Bone marrow (tissue), 2 donors: ENCODE measurements around the gene CMTM8.

Source experiments
- DNase-seq, 2 donors: peaks; one replicate each; lab custom pipeline; 2025; lab: John Stamatoyannopoulos, UW

Gene CMTM8

DNA sequence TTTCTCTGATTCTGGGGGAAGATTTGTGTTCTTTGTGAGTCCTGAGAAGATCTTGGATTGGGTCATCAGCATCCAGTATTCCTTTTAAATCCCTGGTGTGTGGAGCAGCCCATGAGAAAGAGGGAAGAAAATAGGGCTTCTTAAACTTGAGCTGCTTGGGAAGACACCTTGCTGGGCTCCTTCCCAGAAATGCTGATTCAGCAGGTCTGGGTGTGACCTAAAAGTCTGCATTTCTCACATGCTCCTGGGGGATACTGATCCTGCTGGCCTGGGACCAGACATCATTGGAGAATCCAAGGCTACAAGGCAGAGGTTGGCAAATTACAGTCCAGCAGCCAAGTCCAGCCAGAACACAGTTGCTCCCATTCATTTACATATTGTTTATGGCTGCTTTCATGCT is 99.0 kb downstream of the CMTM8 start:
- no peak for DNase-seq

DNA sequence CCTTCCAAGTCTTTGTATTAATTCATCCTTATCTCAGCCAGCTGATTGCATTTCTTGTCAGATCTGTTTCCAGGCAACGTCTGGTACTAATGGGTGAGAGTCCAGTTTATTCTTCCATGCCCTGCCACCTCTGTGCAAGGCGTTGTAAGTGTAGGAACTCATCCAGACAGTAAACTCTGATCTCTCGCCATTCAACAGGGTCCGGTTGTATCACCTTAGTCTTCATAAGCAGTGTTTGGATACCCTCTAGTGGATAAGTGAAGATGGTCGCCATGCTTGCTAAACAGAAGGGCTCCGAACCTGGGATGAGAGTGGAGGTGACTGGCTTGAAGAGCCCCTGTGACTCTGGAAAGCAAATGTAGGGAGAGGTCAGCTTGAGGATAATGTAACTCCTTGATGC is 101.6 kb downstream of the CMTM8 start:
- DNase-seq = no peak

DNA sequence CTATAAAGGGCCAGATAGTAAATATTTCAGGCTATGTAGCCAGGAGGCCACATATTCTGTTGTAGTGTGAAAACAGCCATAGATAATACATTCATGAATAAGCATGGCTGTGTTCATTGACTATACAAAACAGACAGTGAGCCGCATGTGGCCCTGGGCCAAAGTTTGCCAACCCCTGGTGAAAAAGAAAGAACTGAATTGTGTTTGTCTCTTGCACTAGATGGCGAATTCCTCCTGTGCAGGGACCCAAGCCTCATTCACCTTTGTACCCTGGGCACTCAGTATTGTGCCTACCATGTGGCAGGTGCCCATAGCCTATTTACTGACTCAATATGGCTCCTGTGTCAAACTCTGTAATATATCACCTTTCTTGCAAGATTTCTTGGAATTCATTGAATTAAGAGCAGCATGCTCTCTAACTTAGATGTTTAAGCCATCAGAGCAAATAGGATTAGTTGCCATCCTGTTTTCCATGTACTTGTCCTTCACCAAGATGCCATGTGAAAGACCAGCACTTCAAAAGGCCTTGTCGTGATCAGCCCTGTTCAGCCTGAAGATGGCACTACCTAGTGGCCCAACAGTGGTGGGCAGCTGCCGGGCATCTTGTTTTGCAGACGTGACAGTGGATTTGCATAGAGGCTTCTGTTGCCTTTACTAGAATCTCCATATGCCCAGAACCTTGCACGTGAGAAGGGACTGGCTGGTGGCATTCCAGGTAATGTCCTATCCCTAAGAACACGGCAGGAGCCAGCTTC is 102.3 kb downstream of the CMTM8 start:
- no peak for DNase-seq

DNA sequence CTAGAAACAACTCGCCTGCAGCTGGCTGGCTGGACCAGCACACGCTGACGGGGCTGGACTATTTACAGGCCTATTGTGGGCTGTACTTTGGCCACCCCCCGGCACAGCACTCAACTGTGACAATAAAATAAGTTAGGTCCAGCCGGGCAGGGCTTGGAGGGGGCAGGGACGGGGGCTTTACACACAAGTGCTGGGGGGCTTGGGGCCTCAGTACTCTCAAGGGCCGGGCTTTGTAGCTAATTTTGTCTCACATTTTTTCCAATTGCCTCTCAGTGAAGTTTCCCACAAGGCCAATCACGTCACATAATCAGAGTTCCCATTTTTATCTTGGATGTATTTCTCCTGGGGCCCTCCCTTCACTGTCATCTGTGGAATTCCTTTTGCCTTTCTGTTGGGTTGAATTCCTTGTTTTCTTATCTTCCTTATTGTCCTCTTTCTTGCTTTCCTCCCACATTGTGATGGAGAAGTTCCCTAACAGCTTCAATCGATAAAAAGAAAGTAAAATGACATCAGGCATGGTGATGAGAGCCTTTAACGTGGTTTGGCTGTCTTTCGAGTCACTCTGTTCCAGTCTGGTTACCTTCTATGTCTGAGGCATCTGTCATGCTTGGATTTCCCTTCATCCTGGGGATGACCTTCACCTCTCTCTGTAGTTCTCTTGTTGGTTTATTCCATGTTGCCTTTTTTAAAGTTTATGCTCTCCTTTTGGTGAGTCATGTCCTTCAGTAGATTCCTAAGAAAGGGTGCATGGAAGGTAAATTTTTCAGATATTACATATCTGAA is 109.1 kb downstream of the CMTM8 start:
- no peak for DNase-seq

DNA sequence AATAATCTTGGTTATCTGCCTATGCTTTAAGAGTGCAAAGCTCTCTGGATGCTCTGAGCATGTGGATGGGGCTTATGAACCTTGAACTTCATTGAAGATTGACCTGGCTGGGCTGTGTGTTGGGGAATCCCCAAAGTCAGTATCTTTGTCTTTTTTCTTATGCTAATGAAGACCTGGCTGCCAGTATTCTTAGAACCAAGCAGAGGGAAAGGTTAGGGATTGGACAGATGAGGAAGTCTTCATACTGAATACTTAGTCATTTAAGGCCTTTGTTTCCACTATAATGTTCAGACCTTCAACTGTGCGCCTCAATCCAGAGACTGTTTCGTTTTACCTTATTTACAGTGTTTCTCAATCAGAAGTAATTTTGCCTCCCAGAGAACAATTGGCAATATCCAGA is 110.7 kb downstream of the CMTM8 start:
- DNase-seq = no peak

DNA sequence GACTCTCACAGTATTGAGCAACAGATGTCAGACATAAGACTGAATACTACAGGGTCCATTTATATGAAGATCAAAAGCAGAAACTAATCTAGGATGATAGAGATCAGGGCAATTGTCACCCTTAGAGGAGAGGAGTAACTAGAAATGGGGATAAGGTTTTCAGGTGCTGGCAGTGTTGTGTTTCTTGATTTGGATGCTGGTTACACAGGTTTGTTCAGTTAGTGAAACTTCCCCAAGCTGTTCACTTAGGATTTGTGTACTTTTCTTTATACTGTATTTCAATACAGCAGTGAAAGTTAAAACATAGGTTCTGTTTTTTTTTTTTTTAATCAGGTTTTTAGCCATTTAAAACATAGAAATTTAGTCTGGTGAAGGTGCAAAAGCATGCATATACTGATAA is 114.1 kb downstream of the CMTM8 start:
- no peak for DNase-seq

DNA sequence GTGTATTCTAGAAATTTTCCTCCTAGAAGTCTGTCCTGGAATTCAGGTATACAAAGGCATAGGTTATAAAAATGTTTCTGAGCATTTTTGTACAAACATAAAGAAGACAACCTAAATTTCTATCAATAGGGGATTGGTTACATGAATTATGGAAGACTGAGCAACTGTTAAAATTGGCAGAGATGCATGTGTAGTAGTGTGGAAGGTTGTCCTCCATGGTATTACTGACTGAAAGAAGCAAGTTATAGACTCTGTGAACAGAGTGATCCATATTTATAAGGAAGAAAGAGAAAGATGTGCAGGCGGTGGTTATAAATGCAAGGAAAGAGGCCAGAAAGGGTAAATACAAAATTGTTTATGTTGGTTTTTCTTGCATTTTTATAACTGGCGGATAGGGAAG is 114.9 kb downstream of the CMTM8 start:
- no peak for DNase-seq

DNA sequence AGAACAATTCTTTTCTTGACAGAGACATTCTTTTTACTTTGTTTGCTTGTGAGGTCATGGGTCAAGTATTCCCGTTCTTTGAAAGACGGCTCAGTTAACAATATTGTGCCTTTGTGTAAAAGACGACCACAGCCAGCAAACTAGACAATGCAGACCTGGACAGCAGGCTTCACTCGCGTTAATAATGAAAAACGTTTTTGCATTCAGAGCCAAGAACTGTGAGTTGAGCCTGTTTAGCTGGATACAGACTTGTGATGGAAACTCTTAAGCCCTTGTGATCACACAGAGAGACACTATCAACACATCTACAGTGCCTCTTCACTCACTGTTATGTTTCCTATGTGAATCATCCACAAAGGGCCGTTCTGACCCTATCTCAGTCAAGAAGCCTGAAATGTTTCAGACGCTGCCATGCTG is 115.9 kb downstream of the CMTM8 start:
- no peak for DNase-seq

DNA sequence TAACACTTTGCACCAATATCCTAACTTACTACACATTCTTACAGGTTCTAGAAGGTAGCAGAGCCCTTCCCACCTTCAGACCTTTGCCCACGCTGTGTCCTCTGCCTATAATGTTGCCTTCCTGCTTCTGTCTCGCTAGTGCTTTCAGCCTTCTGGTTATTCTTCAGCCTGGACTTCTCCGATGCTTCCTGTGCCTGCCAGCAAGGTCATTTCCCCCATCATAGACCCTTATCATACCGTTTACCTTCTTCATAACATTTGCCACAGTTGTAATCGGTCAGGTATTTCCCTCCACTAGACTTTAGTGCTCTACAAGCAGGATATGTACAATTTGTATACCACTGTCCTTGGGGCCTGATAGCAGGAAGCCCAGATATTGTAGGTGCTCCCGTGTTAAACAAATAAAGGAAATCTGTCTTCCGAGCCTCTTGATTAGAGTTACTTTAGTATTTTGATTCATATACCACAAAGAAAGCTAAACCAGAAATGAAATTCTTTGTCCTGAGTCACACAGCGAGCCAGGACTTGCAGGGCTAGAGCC is 117.3 kb downstream of the CMTM8 start:
- DNase-seq = no peak

DNA sequence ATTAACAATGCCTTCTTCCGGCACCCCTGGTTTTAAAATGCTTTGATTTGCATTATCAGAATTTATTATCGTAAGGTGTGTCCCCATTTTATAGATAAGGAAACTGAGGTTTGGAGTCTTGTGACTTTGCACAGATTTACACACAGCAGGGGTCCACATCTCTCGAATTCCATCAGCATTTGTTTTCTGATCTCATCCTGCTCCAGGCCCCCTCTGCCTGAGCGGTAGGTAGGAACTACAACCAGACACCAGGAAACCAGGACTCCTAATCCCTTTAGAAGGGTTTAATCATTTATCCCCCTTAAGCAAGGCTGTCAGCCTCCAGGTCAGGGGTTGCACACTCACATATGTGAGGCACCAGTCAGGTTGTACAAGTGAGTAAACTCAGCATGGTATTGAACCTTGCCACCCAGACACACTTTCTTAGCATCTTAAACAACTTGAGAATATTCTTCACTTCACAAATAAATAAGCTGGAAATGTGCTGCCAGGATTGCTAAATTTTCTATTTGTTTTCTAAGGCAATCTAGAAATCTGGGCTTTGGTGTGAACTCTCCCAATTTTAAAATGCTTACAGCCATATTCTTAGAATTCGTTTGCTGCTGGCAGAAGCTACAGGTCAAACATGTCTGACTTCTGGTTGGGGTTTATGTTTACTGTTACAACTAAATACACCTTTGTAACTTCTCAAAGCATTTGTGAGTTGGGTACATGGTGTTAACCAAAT is 121.4 kb downstream of the CMTM8 start:
- no peak for DNase-seq

DNA sequence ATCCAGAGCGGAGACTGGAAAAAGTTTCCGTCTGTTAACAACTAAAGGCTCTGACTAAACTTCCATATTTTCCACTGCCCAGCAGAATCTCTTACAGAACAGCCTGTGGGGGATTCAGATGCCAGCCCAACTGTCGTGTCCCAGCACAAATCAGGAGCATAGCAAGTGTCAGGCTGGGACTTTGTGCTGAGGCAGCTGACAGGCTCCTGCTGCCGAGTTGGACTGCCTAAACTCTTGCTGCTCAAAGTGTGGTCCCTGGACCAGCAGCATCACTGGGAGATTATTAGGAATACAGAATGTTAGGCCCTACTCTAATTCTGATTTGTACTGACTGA is 122.0 kb downstream of the CMTM8 start:
- no peak for DNase-seq

DNA sequence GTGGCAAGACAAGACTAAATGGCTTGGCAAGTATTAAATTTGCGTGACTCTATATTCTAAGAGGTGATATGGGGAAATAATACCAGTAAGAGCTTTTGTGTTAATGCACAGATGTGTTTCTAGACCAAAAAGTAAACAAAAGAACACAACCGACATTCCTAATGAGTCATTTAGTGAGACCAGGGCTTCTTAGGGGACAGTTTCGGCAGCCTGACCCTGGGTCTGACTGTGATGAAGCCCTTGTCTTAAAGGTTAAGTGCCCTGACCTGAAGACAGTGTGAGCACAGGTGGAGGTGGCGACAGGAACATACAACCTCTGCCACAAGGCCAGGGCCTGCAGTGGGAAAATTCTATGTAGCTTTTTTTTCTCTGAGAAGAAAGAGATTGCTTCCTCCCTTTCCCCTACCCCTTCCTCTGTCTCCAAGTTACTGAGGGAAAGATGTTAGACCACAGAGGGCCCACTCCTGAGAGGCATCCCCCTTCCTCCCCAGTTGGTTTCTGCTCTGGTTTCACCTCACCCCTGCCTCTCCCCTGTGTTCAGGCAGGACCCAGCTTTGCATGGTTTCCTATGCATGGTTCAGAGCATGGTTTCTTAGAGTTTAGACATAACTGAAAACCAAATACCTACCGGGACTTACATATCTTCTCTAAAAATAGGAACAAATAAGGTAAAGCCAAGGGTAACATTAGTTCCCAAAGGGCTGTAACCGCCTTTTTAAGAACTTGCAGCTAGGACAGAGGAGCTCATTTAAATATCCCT is 128.3 kb downstream of the CMTM8 start:
- no peak for DNase-seq

DNA sequence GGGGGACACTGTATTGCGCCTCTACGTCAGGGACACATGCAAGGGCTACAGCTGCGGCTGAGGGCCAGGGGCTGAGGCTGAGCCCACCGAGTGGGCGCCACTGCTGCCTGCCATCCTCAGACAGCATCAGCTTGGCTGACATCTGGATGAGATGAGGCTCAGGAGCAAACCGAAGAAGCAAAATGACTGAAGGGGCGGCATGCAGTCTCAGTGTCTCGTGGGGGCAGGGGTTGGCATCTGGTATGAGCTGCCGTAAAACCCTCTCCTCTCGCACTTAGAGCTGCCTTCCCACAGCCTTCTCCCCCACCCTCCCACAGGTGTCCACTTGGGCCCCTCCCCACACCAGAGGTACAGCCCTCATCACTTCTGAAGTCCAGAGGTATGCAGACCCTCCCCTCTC is 129.0 kb downstream of the CMTM8 start:
- DNase-seq = no peak

DNA sequence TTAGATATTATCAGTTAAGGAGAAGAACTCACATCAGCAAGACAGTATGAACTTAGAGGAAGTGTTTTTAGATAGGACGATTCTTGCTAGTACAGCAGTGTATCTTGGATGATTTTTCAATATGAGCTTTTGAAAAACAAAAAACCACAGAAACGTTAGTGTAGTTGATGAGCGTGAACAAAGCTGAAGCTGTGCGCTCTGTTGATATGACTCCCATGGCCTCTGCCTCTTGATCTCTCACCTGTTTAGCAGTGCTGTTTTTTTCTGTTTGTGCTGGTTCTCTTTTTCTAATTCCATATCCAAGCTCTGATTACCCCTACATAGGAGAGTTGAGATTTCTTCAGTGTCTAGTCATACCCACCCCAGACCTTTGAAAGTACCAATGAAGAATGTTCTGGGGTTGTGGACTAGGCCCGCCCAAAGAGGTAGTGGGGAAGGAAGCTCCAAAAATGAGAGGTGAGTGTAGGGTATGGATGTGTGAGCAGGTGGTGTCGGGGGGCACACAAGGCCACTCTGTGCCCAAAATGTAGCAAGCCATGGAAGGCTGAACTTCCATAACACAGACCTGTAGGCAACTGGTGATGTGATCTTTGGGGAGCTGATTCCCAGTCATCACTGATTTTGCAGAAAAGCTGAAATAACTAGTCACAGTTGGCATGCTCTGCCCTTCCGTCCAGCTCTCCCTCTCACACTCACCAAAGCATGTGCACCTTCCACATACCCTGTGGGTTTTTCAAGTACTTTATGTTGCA is 133.2 kb downstream of the CMTM8 start:
- DNase-seq = no peak

DNA sequence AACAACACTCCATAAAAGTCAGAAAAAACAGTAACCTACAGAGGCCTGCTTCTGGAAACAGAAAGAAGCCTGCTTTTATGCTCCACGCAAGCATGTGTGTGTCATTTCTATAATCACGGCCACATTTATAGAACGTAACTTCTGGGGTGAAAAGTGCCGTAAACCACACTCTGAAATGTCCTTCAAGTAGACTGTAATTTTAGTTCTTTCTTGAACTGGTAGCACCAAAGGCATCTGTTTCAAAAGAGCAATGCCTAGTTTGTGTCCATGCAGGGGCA is 133.7 kb downstream of the CMTM8 start:
- DNase-seq = no peak

DNA sequence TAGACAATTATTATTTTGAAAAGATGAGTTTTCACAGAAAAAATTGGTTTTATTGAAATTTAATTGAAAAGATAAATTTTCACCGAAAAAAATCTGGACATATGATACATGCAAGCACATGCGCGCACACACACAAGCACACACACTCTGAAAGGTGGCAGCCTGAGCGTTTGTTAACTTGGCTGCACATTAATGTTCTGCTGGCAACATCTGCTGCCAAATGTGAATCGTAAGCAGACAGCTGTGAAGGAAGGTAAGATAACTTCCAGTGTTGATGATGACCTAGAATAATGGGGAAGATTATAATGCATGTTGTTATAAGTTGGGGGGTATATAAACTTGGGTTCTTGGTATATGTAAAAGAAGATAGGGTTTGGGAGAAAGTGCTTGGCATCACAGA is 134.8 kb downstream of the CMTM8 start:
- no peak for DNase-seq

DNA sequence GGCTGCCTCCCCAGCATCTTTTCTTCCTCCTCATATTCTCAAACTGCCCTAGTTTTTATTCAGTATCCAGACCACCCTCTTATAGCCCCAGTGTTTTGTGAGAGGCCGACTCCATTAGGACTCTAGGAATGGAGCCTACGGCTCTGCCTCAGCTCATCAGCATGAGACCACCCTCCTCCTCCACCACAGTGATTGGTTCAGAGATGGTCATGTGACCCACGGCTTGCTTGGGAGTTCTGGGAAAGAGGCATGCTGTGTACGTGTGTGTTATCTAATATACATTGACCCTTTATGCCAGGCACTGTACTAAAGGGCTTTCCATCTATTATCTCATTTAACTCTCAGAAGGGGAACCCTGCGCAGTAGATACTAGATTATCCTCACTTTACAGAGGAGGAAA is 135.4 kb downstream of the CMTM8 start:
- DNase-seq = no peak

DNA sequence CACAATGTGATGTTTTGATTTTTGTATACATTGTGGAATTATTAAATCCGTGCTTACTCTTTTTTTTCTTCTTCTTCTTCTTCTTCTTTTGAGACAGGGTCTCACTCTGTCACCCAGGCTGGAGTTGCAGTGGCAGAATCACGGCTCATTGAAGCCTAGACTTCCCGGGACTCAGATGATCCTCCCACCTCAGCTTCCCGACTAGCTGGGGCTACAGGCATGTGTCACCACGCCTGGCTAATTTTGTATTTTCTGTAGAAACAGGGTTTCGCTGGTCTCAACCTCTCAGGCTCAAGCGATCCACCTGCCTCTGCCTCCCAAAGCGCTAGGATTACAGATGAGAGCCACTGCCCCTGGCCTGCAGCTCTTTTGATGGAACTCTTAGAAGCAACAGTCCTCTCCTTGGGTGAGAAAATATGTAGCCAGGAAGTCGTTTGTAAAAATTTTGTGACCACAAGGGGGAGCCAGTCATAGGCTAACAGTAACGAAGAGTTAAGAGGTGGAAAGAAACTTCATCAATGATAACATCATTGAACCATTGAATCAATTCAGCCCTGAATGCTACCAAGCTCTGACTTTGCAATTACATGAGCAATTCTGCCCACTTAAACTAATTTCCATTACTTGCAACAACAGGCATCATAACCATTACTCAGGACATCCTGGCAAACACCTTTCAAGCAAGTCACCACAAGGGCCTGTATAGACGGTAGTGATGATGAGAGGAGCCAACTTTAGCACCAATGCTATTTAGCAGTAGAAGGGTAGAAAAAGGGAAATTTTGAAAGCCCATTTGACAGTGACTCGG is 136.5 kb downstream of the CMTM8 start:
- peak in 1 of 2 donors; percentile 61 for DNase-seq

DNA sequence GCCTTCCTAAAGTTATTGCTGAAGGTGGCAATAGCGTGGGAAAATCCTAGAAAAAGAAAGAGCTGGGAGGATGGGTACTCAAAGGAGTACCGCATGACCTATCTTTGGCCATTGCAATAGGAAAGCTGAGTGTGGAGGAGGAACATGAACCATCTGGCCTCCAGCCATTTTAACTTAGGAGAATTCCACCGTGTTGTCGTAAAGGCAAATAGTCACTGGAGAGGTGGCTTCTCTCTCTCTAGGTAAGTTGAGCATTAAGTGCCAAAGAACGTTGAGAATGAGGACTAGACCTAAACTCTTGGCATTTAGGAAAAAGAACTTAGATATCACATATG is 137.1 kb downstream of the CMTM8 start:
- no peak for DNase-seq

DNA sequence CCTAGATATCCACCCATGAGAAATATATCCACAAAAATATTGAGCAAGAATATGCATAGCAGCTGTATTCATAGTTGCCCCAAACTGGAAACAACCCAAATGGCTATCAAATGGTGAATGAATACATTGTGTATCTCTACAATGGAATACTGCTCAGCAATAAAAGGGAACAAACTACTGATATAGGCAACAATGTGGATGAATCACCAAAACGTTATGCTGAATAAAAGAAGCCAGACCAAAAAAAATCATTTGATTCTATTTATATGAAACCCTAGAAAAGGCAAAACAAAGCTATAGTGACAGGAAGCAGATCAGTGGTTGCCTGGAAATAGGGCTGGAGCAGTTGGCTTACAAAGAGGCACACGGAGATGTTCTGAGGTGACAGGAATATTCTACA is 137.6 kb downstream of the CMTM8 start:
- DNase-seq = peak in 1 of 2 donors; percentile 37
